Activated CD4-positive, alpha-beta T cell treated with anti-CD3 and anti-CD28 coated beads, Interleukin-2, amount 10 ng/mL, durations not matched to agents 24 days and 14 days (primary cell): ENCODE data around the gene RBP7. TPM values are rescaled to one million over a fixed set of nuclear protein-coding genes. Genes with fewer than 3 reads are reported as not detected.
A peak's percentile ranks its signal among the peaks of the same experiment; 100 is the strongest.
"Not testable (repeated sequence)": the region's sequence is repeated elsewhere in the genome, so short reads cannot be mapped to it uniquely, and the experiment has no call there.

Source experiments
- DNase-seq: peaks from one replicate; pipeline ENCODE4 v3.0.0; 2022
- H3K27ac Mint-ChIP-seq: one replicate; pipeline ENCODE4 v1.8.0; 2022; ENCODE audit warnings: mild to moderate bottlenecking, mixed read lengths
- H3K27me3 Mint-ChIP-seq: one replicate; pipeline ENCODE4 v1.8.0; 2022; ENCODE audit warnings: mixed read lengths
- H3K36me3 Mint-ChIP-seq: one replicate; pipeline ENCODE4 v1.8.0; 2022; ENCODE audit warnings: low read depth, mild to moderate bottlenecking, mixed read lengths
- H3K4me1 Mint-ChIP-seq: one replicate; pipeline ENCODE4 v1.8.0; 2021; ENCODE audit warnings: mixed read lengths
- H3K4me3 Mint-ChIP-seq: one replicate; pipeline ENCODE4 v1.8.0; 2022; ENCODE audit warnings: mild to moderate bottlenecking, moderate library complexity, mixed read lengths
- H3K9me3 Mint-ChIP-seq: one replicate; pipeline ENCODE4 v1.8.0; 2021; ENCODE audit warnings: mixed read lengths
- intact Hi-C: fragments of 100-400 bp; cut with micrococcal nuclease; formaldehyde crosslinking; loops from one replicate; pipeline ENCODE4 v1.15.1; 2023
- total RNA-seq: library from RNA; stranded (reverse); gene quantifications from 2 replicates; pipeline ENCODE4 v1.2.3, GENCODE V29; 2022

The RBP7 gene
- total RNA-seq, 1 donor from 2014 or later: not detected

DNA sequence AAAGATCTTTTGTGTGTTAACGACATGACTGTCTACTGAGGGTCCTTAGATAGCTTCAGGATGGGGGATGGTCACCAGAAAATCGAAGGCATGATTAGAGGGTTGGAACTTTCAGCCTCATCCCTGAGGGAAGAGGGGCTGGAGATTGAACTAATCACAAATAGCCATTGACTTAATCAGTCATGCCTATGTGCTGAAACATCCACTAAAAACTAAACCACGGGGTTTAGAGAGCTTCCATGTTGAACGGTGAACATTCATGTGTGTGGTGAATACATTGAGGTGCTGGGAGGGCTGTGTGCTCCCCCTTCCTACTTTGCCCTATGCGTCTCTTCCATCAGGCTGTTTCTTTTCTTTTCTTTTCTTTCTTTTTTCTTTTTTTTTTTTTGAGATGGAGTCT is 17.0 kb downstream of the RBP7 start:
- no peak for DNase-seq
- intact Hi-C loops: no loop called here
- Mint-ChIP-seq H3K27me3 (peaks cover 9% of the 10 kb centered on the region), H3K4me3 (no peak overlapping the region), H3K4me1 (no peaks in the 10 kb centered on the region), H3K36me3 (no peaks in the 10 kb centered on the region), H3K9me3 (no peaks in the 10 kb centered on the region), H3K27ac (no peak overlapping the region)

DNA sequence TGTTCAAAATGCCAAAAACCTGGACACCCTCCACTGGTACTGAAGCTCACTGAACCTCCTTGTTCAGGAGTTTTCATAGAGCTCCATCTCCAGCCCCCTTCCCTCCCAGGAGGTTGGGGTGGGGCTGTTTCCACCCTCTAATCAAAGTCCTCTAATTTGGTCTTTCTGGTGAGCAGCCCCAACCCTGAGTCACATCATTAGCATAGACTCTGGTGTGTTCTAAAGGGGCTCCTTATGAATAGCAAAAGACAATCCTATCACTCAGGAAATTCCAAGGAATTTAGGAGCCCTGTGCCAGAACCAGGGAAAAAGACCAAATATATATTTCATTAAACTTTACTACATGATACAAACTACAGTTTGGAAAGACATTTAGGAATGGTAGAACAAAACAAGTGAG is 22.5 kb downstream of the RBP7 start:
- Mint-ChIP-seq H3K4me3 (no peak overlapping the region), H3K36me3 (no peaks in the 10 kb centered on the region), H3K4me1 (no peaks in the 10 kb centered on the region), H3K27me3 (peaks cover 11% of the 10 kb centered on the region), H3K27ac (no peak overlapping the region), H3K9me3 (no peaks in the 10 kb centered on the region)
- intact Hi-C loops: no loop called here
- no peak for DNase-seq

GRCh38 chr1:10020086-10020485 is 23.1 kb downstream of the RBP7 start:
- Mint-ChIP-seq H3K36me3 (no peaks in the 10 kb centered on the region), H3K27me3 (peaks cover 8% of the 10 kb centered on the region), H3K27ac (no peak overlapping the region), H3K9me3 (no peaks in the 10 kb centered on the region), H3K4me3 (no peak overlapping the region), H3K4me1 (no peaks in the 10 kb centered on the region)
- no peak for DNase-seq
- intact Hi-C loops: no loop called here

DNA sequence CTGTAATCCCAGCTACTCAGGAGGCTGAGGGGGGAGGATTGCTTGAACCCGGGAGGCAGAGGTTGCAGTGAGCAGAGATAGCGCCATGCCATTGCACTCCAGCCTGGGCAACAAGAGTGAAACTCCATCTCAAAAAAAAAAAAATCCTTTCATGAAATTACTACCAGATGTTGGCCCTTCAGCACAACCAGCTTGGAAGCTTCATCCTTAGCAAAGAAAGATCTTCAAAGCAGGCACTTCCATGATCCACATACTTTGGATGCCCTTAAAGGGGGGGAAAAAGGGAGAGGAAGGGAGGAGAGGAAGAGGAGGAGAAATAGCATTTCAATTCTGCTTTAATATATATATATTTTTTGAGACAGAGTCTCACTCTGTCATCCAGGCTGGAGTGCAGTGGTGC is 23.6 kb downstream of the RBP7 start:
- DNase-seq, H3K4me1 Mint-ChIP-seq, H3K9me3 Mint-ChIP-seq, H3K36me3 Mint-ChIP-seq, H3K4me3 Mint-ChIP-seq, intact Hi-C loops, H3K27ac Mint-ChIP-seq, H3K27me3 Mint-ChIP-seq: not testable (repeated sequence)

DNA sequence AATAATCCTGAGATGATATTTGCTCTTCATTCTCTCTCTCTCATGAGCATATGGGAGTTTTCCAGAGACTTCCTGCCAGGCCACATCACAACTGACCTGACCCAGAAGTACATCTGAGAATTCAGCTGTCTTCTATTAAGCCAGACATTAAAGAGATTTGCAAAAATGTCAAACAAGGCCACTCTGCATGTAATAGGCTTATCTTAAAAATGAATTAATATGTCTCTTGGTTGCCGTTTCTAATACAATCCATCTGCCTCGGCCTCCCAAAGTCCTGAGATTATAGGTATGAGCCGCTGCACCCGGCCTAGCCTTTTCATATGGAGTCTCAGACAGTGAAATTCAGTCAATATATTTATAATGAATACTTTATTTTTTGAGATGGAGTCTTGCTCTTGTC is 25.0 kb downstream of the RBP7 start:
- not testable (repeated sequence) for H3K36me3 Mint-ChIP-seq, H3K9me3 Mint-ChIP-seq, DNase-seq

DNA sequence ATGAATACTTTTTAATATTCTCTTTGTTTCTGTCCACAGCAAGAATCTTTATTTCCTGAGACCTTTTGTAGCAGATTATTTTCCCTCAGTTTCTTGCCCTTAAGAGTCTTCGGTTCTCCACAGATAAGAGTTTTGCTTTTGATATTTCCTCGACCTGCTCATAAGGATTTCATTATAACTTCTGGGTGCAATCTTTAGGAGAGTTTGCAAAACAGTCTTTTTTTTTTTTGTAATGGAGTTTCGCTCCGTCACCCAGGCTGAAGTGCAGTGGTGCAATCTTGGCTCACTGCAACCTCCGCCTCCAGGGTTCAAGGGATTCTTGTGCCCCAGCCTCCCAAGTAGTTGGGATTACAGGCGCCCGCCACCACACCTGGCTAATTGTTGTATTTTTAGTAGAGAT is 25.6 kb downstream of the RBP7 start:
- no peaks in the 10 kb centered on the region for H3K9me3 Mint-ChIP-seq
- peaks cover 3% of the 10 kb centered on the region for H3K27me3 Mint-ChIP-seq
- no peak overlapping the region for H3K27ac Mint-ChIP-seq
- no peak overlapping the region for H3K4me3 Mint-ChIP-seq
- intact Hi-C loops: no loop called here
- DNase-seq: no peak
- no peaks in the 10 kb centered on the region for H3K36me3 Mint-ChIP-seq
- H3K4me1 Mint-ChIP-seq: no peaks in the 10 kb centered on the region

More for the DNA sequence above, 25.0 kb downstream of the RBP7 start:
- H3K27ac Mint-ChIP-seq, H3K27me3 Mint-ChIP-seq, intact Hi-C loops, H3K4me3 Mint-ChIP-seq, H3K4me1 Mint-ChIP-seq: not testable (repeated sequence)

- DNase-seq: no peak
- Mint-ChIP-seq H3K27me3 (peaks cover 2% of the 10 kb centered on the region), H3K4me3 (no peak overlapping the region), H3K27ac (no peak overlapping the region), H3K9me3 (no peaks in the 10 kb centered on the region), H3K36me3 (no peaks in the 10 kb centered on the region), H3K4me1 (no peaks in the 10 kb centered on the region)
- intact Hi-C loops: no loop called here
Observed at GRCh38 chr1:10025354-10025753, 28.3 kb downstream of the RBP7 start.

- intact Hi-C loops: no loop called here
- no peaks in the 10 kb centered on the region for H3K36me3 Mint-ChIP-seq
- H3K4me1 Mint-ChIP-seq: peaks cover under 1% of the 10 kb centered on the region
- no peak for DNase-seq
- H3K27ac Mint-ChIP-seq: no peak overlapping the region
- peaks cover 2% of the 10 kb centered on the region for H3K27me3 Mint-ChIP-seq
- H3K9me3 Mint-ChIP-seq: no peaks in the 10 kb centered on the region
- no peak overlapping the region for H3K4me3 Mint-ChIP-seq
Observed at GRCh38 chr1:10027027-10027426, 30.0 kb downstream of the RBP7 start.

- DNase-seq, intact Hi-C loops, H3K27me3 Mint-ChIP-seq, H3K9me3 Mint-ChIP-seq, H3K36me3 Mint-ChIP-seq, H3K4me3 Mint-ChIP-seq, H3K27ac Mint-ChIP-seq: not testable (repeated sequence)
- peaks cover 10% of the 10 kb centered on the region for H3K4me1 Mint-ChIP-seq
Observed at GRCh38 chr1:10028956-10029500, 32.0 kb downstream of the RBP7 start.

DNA sequence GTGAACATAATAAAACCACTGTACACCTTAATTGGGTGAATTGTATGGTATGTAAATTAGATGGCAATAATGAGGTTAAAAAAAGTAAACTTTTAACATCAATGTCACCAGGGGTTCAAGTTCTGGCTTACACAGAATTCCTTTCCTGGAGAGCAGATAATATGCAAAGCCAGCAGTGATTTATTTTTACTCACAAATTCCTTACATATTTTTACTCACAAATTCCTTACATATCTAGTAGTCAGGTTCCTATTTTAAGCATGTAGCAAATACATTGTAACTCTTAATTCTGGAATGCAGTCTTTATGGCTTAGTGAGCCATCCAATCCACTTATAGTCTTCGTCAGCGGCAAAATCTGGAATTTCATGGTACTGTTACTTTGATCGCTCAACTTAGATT is 34.4 kb downstream of the RBP7 start:
- H3K27ac Mint-ChIP-seq: no peak overlapping the region
- intact Hi-C loops: loop anchor here (5.0 kb wide), 1 partner anchor 41 kb away; no protein-coding TSS in a partner anchor
- H3K9me3 Mint-ChIP-seq: no peaks in the 10 kb centered on the region
- no peaks in the 10 kb centered on the region for H3K27me3 Mint-ChIP-seq
- H3K4me3 Mint-ChIP-seq: no peak overlapping the region
- peaks cover 2% of the 10 kb centered on the region for H3K36me3 Mint-ChIP-seq
- no peak for DNase-seq
- peaks cover 20% of the 10 kb centered on the region for H3K4me1 Mint-ChIP-seq

GRCh38 chr1:10032590-10033358 is 35.7 kb downstream of the RBP7 start, which contains the start of gene UBE4B:
TSS of gene UBE4B (plus strand) at chr1:10032958. CDS start at chr1:10033671, 713 bp downstream.
- peak; percentile 100 for DNase-seq
- Mint-ChIP-seq H3K4me3 (peak within 1 kb of the TSS; percentile 85), H3K9me3 (no peaks in the 10 kb centered on the region), H3K27ac (peak within 1 kb of the TSS; percentile 97), H3K27me3 (no peaks in the 10 kb centered on the region), H3K36me3 (peaks cover 3% of the 10 kb centered on the region), H3K4me1 (peaks cover 20% of the 10 kb centered on the region)
- intact Hi-C loops: loop anchor here (1.0 to 5.0 kb wide), 7 partner anchors 40 to 406 kb away; partner anchors contain the start of genes CTNNBIP1, KIF1B, LZIC and NMNAT1

DNA sequence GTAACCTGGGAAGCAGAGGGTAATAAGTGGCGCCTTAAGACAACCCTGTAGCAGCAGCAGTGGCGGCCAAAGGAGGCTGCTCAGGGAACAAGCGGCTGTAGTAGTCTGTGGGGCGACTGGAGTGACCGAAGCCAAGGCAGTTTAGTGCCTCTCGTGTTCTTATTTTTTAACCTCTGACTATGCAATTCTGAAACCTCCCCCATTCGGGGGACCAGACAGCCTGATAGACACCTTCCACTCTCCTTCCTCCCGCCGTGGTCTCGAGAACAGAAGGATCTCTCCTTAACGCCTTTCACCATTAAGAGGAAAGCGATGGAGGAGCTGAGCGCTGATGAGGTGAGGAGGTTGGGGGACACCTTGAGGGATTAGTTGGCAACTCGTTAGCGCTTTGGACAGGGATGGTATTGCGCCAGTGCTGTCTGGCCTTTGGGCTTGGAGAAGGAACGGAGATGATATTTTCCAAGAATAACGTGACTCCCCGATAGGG is 36.4 kb downstream of the RBP7 start:
- intact Hi-C loops: loop anchor here (1.0 to 5.0 kb wide), 4 partner anchors 39 to 407 kb away; partner anchors contain the start of genes LZIC and NMNAT1
- peaks cover 20% of the 10 kb centered on the region for H3K4me1 Mint-ChIP-seq
- peak overlapping the region; percentile 85 for H3K4me3 Mint-ChIP-seq
- H3K27me3 Mint-ChIP-seq: no peaks in the 10 kb centered on the region
- peaks cover 3% of the 10 kb centered on the region for H3K36me3 Mint-ChIP-seq
- no peaks in the 10 kb centered on the region for H3K9me3 Mint-ChIP-seq
- peak overlapping the region; percentile 97 for H3K27ac Mint-ChIP-seq
- no peak for DNase-seq

- no peak overlapping the region for H3K4me3 Mint-ChIP-seq
- H3K9me3 Mint-ChIP-seq: no peaks in the 10 kb centered on the region
- peaks cover 6% of the 10 kb centered on the region for H3K4me1 Mint-ChIP-seq
- peaks cover 12% of the 10 kb centered on the region for H3K36me3 Mint-ChIP-seq
- DNase-seq: no peak
- intact Hi-C loops: no loop called here
- H3K27me3 Mint-ChIP-seq: no peaks in the 10 kb centered on the region
- H3K27ac Mint-ChIP-seq: no peak overlapping the region
Observed at GRCh38 chr1:10042746-10043145, 45.7 kb downstream of the RBP7 start.
